WTC11 (cell line): ENCODE data around the gene PTPN1.

ENCODE experiments used
- ATF1 ChIP-seq: sonication (generic); formaldehyde crosslinking; IDR thresholded peaks from 2 replicates; pipeline ENCODE4 v1.8.1; 2023; ENCODE audit warnings: mild to moderate bottlenecking, moderate library complexity, missing genetic modification reagents
- ELF4 ChIP-seq: sonication (generic); formaldehyde crosslinking; IDR thresholded peaks from 2 replicates; pipeline ENCODE4 v1.8.1; 2022; ENCODE audit warnings: low read depth, mild to moderate bottlenecking, moderate library complexity, missing genetic modification reagents
- ETV6 ChIP-seq: sonication (generic); formaldehyde crosslinking; IDR thresholded peaks from 2 replicates; pipeline ENCODE4 v1.8.1; 2022; ENCODE audit warnings: mild to moderate bottlenecking, missing genetic modification reagents
- MYBL2 ChIP-seq: sonication (generic); formaldehyde crosslinking; IDR thresholded peaks from 2 replicates; pipeline ENCODE4 v1.8.1; 2023; ENCODE audit warnings: mild to moderate bottlenecking, moderate library complexity, missing genetic modification reagents
- NFE2L1 ChIP-seq: sonication (generic); formaldehyde crosslinking; IDR thresholded peaks from 2 replicates; pipeline ENCODE4 v1.8.1; 2023; ENCODE audit warnings: missing genetic modification reagents
- RELA ChIP-seq: sonication (generic); formaldehyde crosslinking; IDR thresholded peaks from 2 replicates; pipeline ENCODE4 v1.8.1; 2022; ENCODE audit warnings: missing genetic modification reagents, mild to moderate bottlenecking, borderline replicate concordance
- TCF7 ChIP-seq: sonication (generic); formaldehyde crosslinking; IDR thresholded peaks from 2 replicates; pipeline ENCODE4 v1.8.0; 2022; ENCODE audit warnings: mild to moderate bottlenecking, low read depth, missing genetic modification reagents, moderate library complexity
- TEAD4 ChIP-seq: sonication (generic); formaldehyde crosslinking; IDR thresholded peaks from 2 replicates; pipeline ENCODE4 v1.8.0; 2022; ENCODE audit warnings: mild to moderate bottlenecking, missing genetic modification reagents
- ZNF138 ChIP-seq: sonication (generic); formaldehyde crosslinking; conservative IDR thresholded peaks from 2 replicates; pipeline ENCODE4 v1.8.1; 2022; ENCODE audit warnings: mild to moderate bottlenecking, moderate library complexity, missing genetic modification reagents
- ZNF317 ChIP-seq: sonication (generic); formaldehyde crosslinking; IDR thresholded peaks from 2 replicates; pipeline ENCODE4 v1.8.1; 2023; ENCODE audit warnings: low read depth, mild to moderate bottlenecking, moderate library complexity, missing genetic modification reagents, borderline replicate concordance
- ZNF396 ChIP-seq: fragments of 250-450 bp; sonication (Bioruptor Pico); IDR thresholded peaks from 2 replicates; pipeline ENCODE4 v1.8.0; 2021; ENCODE audit warnings: mild to moderate bottlenecking, moderate library complexity, borderline replicate concordance
- TF ChIP-seq, protein P1 (sequence below): fragments of 200-600 bp; IDR thresholded peaks from 2 replicates; pipeline ENCODE4 v1.8.0; 2022; ENCODE audit warnings: antibody characterized with exemption
- TF ChIP-seq, protein P2 (sequence below): sonication (generic); formaldehyde crosslinking; IDR thresholded peaks from 2 replicates; pipeline ENCODE4 v1.8.1; 2023; ENCODE audit warnings: mild to moderate bottlenecking, missing genetic modification reagents, moderate library complexity
- TF ChIP-seq, protein P3 (sequence below): sonication (generic); formaldehyde crosslinking; IDR thresholded peaks from 2 replicates; pipeline ENCODE4 v1.8.0; 2022; ENCODE audit warnings: mild to moderate bottlenecking, missing genetic modification reagents

DNA sequence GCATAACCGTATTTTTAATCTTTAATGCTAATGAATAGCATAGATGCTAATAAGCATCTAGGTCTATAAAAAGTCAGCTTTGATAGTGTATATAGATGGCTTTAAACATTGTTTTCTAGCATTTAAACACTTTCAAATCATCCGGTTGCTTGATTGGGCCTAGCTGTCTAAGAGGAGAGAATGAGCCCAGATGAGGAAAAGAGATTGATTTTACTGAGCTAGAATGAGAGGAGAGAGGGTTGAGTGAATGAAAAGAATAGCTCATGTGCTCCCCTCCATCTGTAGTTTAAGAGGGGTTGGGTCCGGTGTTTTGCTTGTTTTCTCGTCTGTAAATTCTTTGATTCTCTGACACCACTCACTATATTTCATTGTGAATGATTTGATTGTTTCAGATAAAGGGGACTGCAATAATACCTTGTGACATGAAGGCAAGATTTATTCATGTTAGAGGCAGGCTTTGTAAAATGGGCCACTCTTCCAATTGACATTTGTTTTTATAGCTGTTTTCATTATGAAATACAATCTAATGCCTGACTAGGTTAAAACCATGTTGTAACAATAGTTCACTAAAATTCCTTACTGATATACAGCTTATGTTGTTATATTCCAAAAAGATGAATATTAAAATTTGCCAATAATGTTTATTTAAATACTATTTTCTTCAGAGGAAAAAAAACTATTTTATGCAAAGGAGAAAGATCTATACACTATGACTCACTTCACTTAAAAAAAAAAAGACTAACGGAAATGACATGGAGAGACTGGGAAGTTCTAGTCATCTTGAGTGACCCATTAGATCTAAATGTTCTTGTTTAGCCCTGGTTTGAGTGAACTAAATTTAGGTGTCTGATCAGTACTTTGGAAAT lies 3.2 kb downstream of the PTPN1 start:
- TF ChIP-seq TEAD4 (CRISPR knock-in tag), result no peak
- TF ChIP-seq, protein P1, sequence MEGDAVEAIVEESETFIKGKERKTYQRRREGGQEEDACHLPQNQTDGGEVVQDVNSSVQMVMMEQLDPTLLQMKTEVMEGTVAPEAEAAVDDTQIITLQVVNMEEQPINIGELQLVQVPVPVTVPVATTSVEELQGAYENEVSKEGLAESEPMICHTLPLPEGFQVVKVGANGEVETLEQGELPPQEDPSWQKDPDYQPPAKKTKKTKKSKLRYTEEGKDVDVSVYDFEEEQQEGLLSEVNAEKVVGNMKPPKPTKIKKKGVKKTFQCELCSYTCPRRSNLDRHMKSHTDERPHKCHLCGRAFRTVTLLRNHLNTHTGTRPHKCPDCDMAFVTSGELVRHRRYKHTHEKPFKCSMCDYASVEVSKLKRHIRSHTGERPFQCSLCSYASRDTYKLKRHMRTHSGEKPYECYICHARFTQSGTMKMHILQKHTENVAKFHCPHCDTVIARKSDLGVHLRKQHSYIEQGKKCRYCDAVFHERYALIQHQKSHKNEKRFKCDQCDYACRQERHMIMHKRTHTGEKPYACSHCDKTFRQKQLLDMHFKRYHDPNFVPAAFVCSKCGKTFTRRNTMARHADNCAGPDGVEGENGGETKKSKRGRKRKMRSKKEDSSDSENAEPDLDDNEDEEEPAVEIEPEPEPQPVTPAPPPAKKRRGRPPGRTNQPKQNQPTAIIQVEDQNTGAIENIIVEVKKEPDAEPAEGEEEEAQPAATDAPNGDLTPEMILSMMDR, result no peak
- TF ChIP-seq NFE2L1 (CRISPR knock-in tag), result no peak
- TF ChIP-seq, protein P2, sequence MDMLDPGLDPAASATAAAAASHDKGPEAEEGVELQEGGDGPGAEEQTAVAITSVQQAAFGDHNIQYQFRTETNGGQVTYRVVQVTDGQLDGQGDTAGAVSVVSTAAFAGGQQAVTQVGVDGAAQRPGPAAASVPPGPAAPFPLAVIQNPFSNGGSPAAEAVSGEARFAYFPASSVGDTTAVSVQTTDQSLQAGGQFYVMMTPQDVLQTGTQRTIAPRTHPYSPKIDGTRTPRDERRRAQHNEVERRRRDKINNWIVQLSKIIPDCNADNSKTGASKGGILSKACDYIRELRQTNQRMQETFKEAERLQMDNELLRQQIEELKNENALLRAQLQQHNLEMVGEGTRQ (CRISPR knock-in tag), result no peak
- no peak for TF ChIP-seq ELF4 (CRISPR knock-in tag)
- TF ChIP-seq ZNF317 (CRISPR knock-in tag), result no peak
- TF ChIP-seq ZNF138 (CRISPR knock-in tag), result no peak
- TF ChIP-seq ZNF396 (CRISPR knock-in tag), result no peak
- no peak for TF ChIP-seq ATF1 (CRISPR knock-in tag)
- TF ChIP-seq MYBL2 (CRISPR knock-in tag), result no peak
- no peak for TF ChIP-seq TCF7 (CRISPR knock-in tag)
- TF ChIP-seq ETV6 (CRISPR knock-in tag), result no peak
- TF ChIP-seq, protein P3, sequence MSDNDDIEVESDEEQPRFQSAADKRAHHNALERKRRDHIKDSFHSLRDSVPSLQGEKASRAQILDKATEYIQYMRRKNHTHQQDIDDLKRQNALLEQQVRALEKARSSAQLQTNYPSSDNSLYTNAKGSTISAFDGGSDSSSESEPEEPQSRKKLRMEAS (CRISPR knock-in tag), result no peak
- no peak for TF ChIP-seq RELA (CRISPR knock-in tag)
